T-helper 9 cell (primary cell): ENCODE measurements around the gene HDAC9.
"Not testable (repeated sequence)": the region's sequence is repeated elsewhere in the genome, so short reads cannot be mapped to it uniquely, and the experiment has no call there.

Source experiments
- DNase-seq: peaks from one replicate; pipeline ENCODE4 v3.0.0-alpha.2; 2020

HDAC9 gene

GRCh38 chr7:18903695-18904094, 408.1 kb downstream of the HDAC9 start:
- no peak for DNase-seq

GRCh38 chr7:18905316-18905943, 409.9 kb downstream of the HDAC9 start:
- DNase-seq: no peak

- no peak for DNase-seq
These were observed 411.4 kb downstream of the HDAC9 start for GRCh38 chr7:18906901-18907300.

GRCh38 chr7:18913106-18913505, 417.6 kb downstream of the HDAC9 start:
- no peak for DNase-seq

GRCh38 chr7:18916826-18917225, 421.3 kb downstream of the HDAC9 start:
- DNase-seq: no peak

- DNase-seq: no peak
These were observed 431.6 kb downstream of the HDAC9 start for GRCh38 chr7:18927134-18927533.

- no peak for DNase-seq
These were observed 440.7 kb downstream of the HDAC9 start for GRCh38 chr7:18936265-18936664.

- DNase-seq: no peak
These were observed 444.4 kb downstream of the HDAC9 start for GRCh38 chr7:18939771-18940592.

GRCh38 chr7:18940593-18941134, 445.1 kb downstream of the HDAC9 start:
- no peak for DNase-seq

GRCh38 chr7:18941207-18941606, 445.7 kb downstream of the HDAC9 start:
- no peak for DNase-seq

- DNase-seq: no peak
These were observed 453.0 kb downstream of the HDAC9 start for GRCh38 chr7:18948521-18948920.

- DNase-seq: no peak
These were observed 457.3 kb downstream of the HDAC9 start for GRCh38 chr7:18952846-18953245.

GRCh38 chr7:18958627-18959026, 463.1 kb downstream of the HDAC9 start:
- no peak for DNase-seq

- no peak for DNase-seq
These were observed 465.2 kb downstream of the HDAC9 start for GRCh38 chr7:18960725-18961124.

- DNase-seq: no peak
These were observed 466.5 kb downstream of the HDAC9 start for GRCh38 chr7:18962031-18962430.

- DNase-seq: no peak
These were observed 470.1 kb downstream of the HDAC9 start for GRCh38 chr7:18965657-18966056.

GRCh38 chr7:18967755-18968154, 472.2 kb downstream of the HDAC9 start:
- DNase-seq: not testable (repeated sequence)

GRCh38 chr7:18971839-18972238, 476.3 kb downstream of the HDAC9 start:
- DNase-seq: no peak

- DNase-seq: no peak
These were observed 479.3 kb downstream of the HDAC9 start for GRCh38 chr7:18974803-18975202.

GRCh38 chr7:18975276-18975675, 479.7 kb downstream of the HDAC9 start:
- no peak for DNase-seq

GRCh38 chr7:18975689-18976280, 480.2 kb downstream of the HDAC9 start:
- DNase-seq: no peak

GRCh38 chr7:18976715-18977471, 481.3 kb downstream of the HDAC9 start:
- DNase-seq: no peak

- DNase-seq: no peak
These were observed 482.6 kb downstream of the HDAC9 start for GRCh38 chr7:18978108-18978495.
